Cardiac fibroblast (primary cell): Measurements from ENCODE around the gene AOC2.
"Not testable (repeated sequence)": the region's sequence is repeated elsewhere in the genome, so short reads cannot be mapped to it uniquely, and the experiment has no call there.

Experiments
- DNase-seq, 2 donors: peaks; one replicate each; pipeline versions ENCODE4 v3.0.0 to v3.0.0-alpha.2; 2010; ENCODE audit warnings: low read depth in 2 of 2
- H3K4me3 ChIP-seq, 2 donors: replicated peaks in 1 of 2; 1 replicate in 1 of 2; 2 replicates in 1 of 2; pipeline ENCODE4 v1.5.1; 2011; ENCODE audit warnings: low read depth in 2 of 2, low read length in 2 of 2, mild to moderate bottlenecking in 2 of 2, moderate library complexity in 1 of 2
- CTCF ChIP-seq: IDR thresholded peaks from one replicate; pipeline ENCODE4 v1.5.1; 2011; ENCODE audit warnings: low read depth, mild to moderate bottlenecking, low read length, inconsistent platforms

The AOC2 gene

GRCh38 chr17:42898147-42898811 lies 53.9 kb downstream of the AOC2 start:
- TF ChIP-seq CTCF = no peak
- no peak overlapping the region for H3K4me3 ChIP-seq
- no peak for DNase-seq

GRCh38 chr17:42899981-42900380 lies 55.6 kb downstream of the AOC2 start:
- not testable (repeated sequence) for DNase-seq, H3K4me3 ChIP-seq
